Islet precursor cell (in vitro differentiated cells): ENCODE measurements around the gene TSPAN12.
"Not testable (repeated sequence)": the region's sequence is repeated elsewhere in the genome, so short reads cannot be mapped to it uniquely, and the experiment has no call there.

Experiments used
- DNase-seq: peaks from one replicate; pipeline ENCODE4 v3.0.0-alpha.2; 2018

TSPAN12 gene

GRCh38 chr7:120857588-120858573, at the start of gene TSPAN12:
TSS of gene TSPAN12 (minus strand) at chr7:120858144. CDS start at chr7:120856763, 1,381 bp downstream.
- DNase-seq, result peak; percentile 96

GRCh38 chr7:120898715-120899499, 41.0 kb upstream of the TSPAN12 start:
- DNase-seq, result no peak

- not testable (repeated sequence) for DNase-seq
Measured at GRCh38 chr7:120895253-120895652, 37.3 kb upstream of the TSPAN12 start.

GRCh38 chr7:120885602-120886001, 27.7 kb upstream of the TSPAN12 start:
- DNase-seq, result not testable (repeated sequence)

- no peak for DNase-seq
Measured at GRCh38 chr7:120877701-120878100, 19.8 kb upstream of the TSPAN12 start.

GRCh38 chr7:120876922-120877321, 19.0 kb upstream of the TSPAN12 start:
- no peak for DNase-seq

- DNase-seq, result no peak
Measured at GRCh38 chr7:120874722-120875121, 16.8 kb upstream of the TSPAN12 start.

- DNase-seq, result no peak
Measured at GRCh38 chr7:120874016-120874415, 16.1 kb upstream of the TSPAN12 start.

GRCh38 chr7:120873401-120873800, 15.5 kb upstream of the TSPAN12 start:
- no peak for DNase-seq

- DNase-seq, result no peak
Measured at GRCh38 chr7:120869700-120870099, 11.8 kb upstream of the TSPAN12 start.

- DNase-seq, result peak; percentile 90
Measured at GRCh38 chr7:120867932-120868331, 10.0 kb upstream of the TSPAN12 start.

GRCh38 chr7:120865191-120865981, 7.4 kb upstream of the TSPAN12 start:
- no peak for DNase-seq

GRCh38 chr7:120864141-120864900, 6.4 kb upstream of the TSPAN12 start:
- no peak for DNase-seq

GRCh38 chr7:120862987-120863590, 5.1 kb upstream of the TSPAN12 start:
- DNase-seq, result peak; percentile 64

- DNase-seq, result no peak
Measured at GRCh38 chr7:120860156-120860555, 2.2 kb upstream of the TSPAN12 start.

- DNase-seq, result no peak
Measured at GRCh38 chr7:120859459-120859858, 1.5 kb upstream of the TSPAN12 start.

GRCh38 chr7:120856621-120857352, 1.2 kb downstream of the TSPAN12 start:
- DNase-seq, result peak; percentile 91

- no peak for DNase-seq
Measured at GRCh38 chr7:120856198-120856597, 1.7 kb downstream of the TSPAN12 start.

GRCh38 chr7:120852700-120853099, 5.2 kb downstream of the TSPAN12 start:
- no peak for DNase-seq

- DNase-seq, result no peak
Measured at GRCh38 chr7:120843109-120843508, 14.8 kb downstream of the TSPAN12 start.

GRCh38 chr7:120842121-120842621, 15.8 kb downstream of the TSPAN12 start:
- peak; percentile 69 for DNase-seq
